Measurements from ENCODE around the gene NSF. TPM values are rescaled to one million over a fixed set of nuclear protein-coding genes. Genes with fewer than 3 reads are reported as not detected.

NSF gene
- total RNA-seq, 4 donors from 2014 or later: 18.1 to 51.3 (median 47.0) TPM

GRCh38 chr17:46730679-46731078, 140.2 kb downstream of the NSF start:
- DNase-seq: no peak
- H3K4me1 ChIP-seq: no peaks in the 10 kb centered on the region
- WGBS, 2 donors (ENCODE audit: low coverage in 1 of 2): 97 to 100% methylated on average over 1 of the region's 1 CpG
- TF ChIP-seq POLR2A (IDR thresholded peaks at IDR 0.05) (no peak), EP300 (IDR thresholded peaks at IDR 0.05; ENCODE audit: low read depth) (no peak), POLR2AphosphoS5 (IDR thresholded peaks at IDR 0.05) (no peak), CTCF (IDR thresholded peaks at IDR 0.05) (no peak)
- H3K36me3 ChIP-seq: peaks cover 0 to 19% (median 0%) of the 10 kb centered on the region in 4 donors
- in situ Hi-C loops (cut with MboI; ENCODE audit: low pct_ligation_motif_present in 1 of 4, low pct_unique_long_range_greater_than_20kb in 1 of 4, low sequenced_read_pairs in 3 of 4) (no loop called here), intact Hi-C loops (cut with DNase I; ENCODE audit: low total_unique reads) (no loop called here)
- no peaks in the 10 kb centered on the region for H3K27me3 ChIP-seq
- H3K4me3 ChIP-seq: no peak overlapping the region
- H3K27ac ChIP-seq: no peak overlapping the region
- no peaks in the 10 kb centered on the region for H3K9me3 ChIP-seq

- 81 to 100% methylated on average over 1 of the region's 1 CpG for WGBS, 2 donors (ENCODE audit: low coverage in 1 of 2)
- H3K4me3 ChIP-seq: no peak overlapping the region
- no peak for DNase-seq
- TF ChIP-seq POLR2AphosphoS5 (IDR thresholded peaks at IDR 0.05): no peak
- TF ChIP-seq CTCF (IDR thresholded peaks at IDR 0.05): no peak
- TF ChIP-seq EP300 (IDR thresholded peaks at IDR 0.05; ENCODE audit: low read depth): no peak
- no peak for TF ChIP-seq POLR2A (IDR thresholded peaks at IDR 0.05)
- no peaks in the 10 kb centered on the region for H3K9me3 ChIP-seq
- no peaks in the 10 kb centered on the region for H3K27me3 ChIP-seq
- H3K27ac ChIP-seq: no peak overlapping the region
- intact Hi-C loops (cut with DNase I; ENCODE audit: low total_unique reads): no loop called here
- H3K4me1 ChIP-seq: no peaks in the 10 kb centered on the region
- in situ Hi-C loops (cut with MboI; ENCODE audit: low pct_ligation_motif_present in 1 of 4, low pct_unique_long_range_greater_than_20kb in 1 of 4, low sequenced_read_pairs in 3 of 4): no loop called here
- peaks cover 0 to 11% (median 0%) of the 10 kb centered on the region in 4 donors for H3K36me3 ChIP-seq
Observed at GRCh38 chr17:46732160-46732559, 141.7 kb downstream of the NSF start.

GRCh38 chr17:46732754-46733398, 142.4 kb downstream of the NSF start:
- intact Hi-C loops (cut with DNase I; ENCODE audit: low total_unique reads) (no loop called here), in situ Hi-C loops (cut with MboI; ENCODE audit: low pct_ligation_motif_present in 1 of 4, low pct_unique_long_range_greater_than_20kb in 1 of 4, low sequenced_read_pairs in 3 of 4) (no loop called here)
- Histone ChIP-seq H3K36me3 (peaks cover 0 to 9% (median 0%) of the 10 kb centered on the region in 4 donors), H3K9me3 (no peaks in the 10 kb centered on the region), H3K4me3 (no peak overlapping the region), H3K4me1 (no peaks in the 10 kb centered on the region), H3K27me3 (no peaks in the 10 kb centered on the region), H3K27ac (no peak overlapping the region)
- 83 to 88% methylated on average over 3 to 7 of the region's 7 CpGs for WGBS, 2 donors (ENCODE audit: low coverage in 1 of 2)
- DNase-seq: no peak
- no peak for TF ChIP-seq CTCF (IDR thresholded peaks at IDR 0.05)
- TF ChIP-seq EP300 (IDR thresholded peaks at IDR 0.05; ENCODE audit: low read depth): no peak
- TF ChIP-seq POLR2AphosphoS5 (IDR thresholded peaks at IDR 0.05): no peak
- TF ChIP-seq POLR2A (IDR thresholded peaks at IDR 0.05): no peak

GRCh38 chr17:46733837-46734475, 143.5 kb downstream of the NSF start:
- DNase-seq: no peak
- Histone ChIP-seq H3K4me3 (no peak overlapping the region), H3K27me3 (no peaks in the 10 kb centered on the region), H3K36me3 (peaks cover 0 to 3% (median 0%) of the 10 kb centered on the region in 4 donors), H3K4me1 (no peaks in the 10 kb centered on the region), H3K27ac (no peak overlapping the region), H3K9me3 (no peaks in the 10 kb centered on the region)
- TF ChIP-seq CTCF (IDR thresholded peaks at IDR 0.05) (no peak), EP300 (IDR thresholded peaks at IDR 0.05; ENCODE audit: low read depth) (no peak), POLR2A (IDR thresholded peaks at IDR 0.05) (no peak), POLR2AphosphoS5 (IDR thresholded peaks at IDR 0.05) (no peak)
- intact Hi-C loops (cut with DNase I; ENCODE audit: low total_unique reads) (no loop called here), in situ Hi-C loops (cut with MboI; ENCODE audit: low pct_ligation_motif_present in 1 of 4, low pct_unique_long_range_greater_than_20kb in 1 of 4, low sequenced_read_pairs in 3 of 4) (no loop called here)
- 95 to 100% methylated on average over 1 of the region's 1 CpG for WGBS, 2 donors (ENCODE audit: low coverage in 1 of 2)

Data from transverse colon (tissue), 4 donors.